ENCODE data around the gene EFNA5.

GRCh38 chr5:107551088-107551487 is 119.6 kb downstream of the EFNA5 start:
- no peak for TF ChIP-seq CTCF (IDR thresholded peaks at IDR 0.05)
- no peak for TF ChIP-seq POLR2A (IDR thresholded peaks at IDR 0.05)
- no peak for TF ChIP-seq POLR2AphosphoS5 (IDR thresholded peaks at IDR 0.05)
